Measurements from ENCODE around the gene WDFY2.

DNA sequence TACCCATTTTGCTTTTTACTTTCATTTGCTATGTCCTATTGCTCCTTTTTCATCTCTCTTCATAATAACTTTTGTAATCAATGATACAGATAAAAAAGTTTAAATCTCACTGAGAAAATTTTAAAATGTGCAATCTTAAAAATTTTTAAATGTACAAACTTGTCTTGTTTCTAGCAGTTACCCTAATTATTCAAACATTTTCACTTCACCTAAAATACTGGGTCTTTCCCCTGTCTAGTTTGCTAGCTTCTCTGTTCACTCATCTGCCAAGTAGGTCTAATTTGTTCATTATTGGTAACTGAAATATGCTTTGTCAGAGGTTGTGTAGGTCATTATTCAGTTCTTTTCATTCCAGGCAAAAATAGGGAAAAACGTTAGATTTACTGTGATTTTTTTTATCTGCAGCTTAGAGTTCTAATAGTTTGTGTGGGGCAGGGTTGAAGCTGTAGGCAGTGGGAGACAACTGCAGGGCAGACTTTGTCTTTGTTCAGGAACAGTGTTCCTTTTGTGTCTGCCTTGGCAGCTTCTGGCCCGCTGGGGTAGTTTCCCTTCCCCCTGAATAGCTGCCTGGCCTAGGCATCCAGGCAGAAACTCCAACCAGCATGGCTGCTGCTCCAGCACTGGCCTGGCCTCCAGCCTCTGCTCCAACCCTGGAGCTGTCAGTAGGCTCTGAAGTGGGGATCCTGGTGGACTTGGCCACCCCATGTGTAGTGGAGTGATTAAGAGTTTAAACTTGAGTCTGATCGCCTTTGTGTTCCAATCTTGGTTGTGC lies 48.5 kb downstream of the WDFY2 start:
- TF ChIP-seq POLR2AphosphoS5 (IDR thresholded peaks at IDR 0.05) (no peak), POLR2A (IDR thresholded peaks at IDR 0.05) (no peak), EP300 (IDR thresholded peaks at IDR 0.05) (no peak)
- TF ChIP-seq, protein P1, sequence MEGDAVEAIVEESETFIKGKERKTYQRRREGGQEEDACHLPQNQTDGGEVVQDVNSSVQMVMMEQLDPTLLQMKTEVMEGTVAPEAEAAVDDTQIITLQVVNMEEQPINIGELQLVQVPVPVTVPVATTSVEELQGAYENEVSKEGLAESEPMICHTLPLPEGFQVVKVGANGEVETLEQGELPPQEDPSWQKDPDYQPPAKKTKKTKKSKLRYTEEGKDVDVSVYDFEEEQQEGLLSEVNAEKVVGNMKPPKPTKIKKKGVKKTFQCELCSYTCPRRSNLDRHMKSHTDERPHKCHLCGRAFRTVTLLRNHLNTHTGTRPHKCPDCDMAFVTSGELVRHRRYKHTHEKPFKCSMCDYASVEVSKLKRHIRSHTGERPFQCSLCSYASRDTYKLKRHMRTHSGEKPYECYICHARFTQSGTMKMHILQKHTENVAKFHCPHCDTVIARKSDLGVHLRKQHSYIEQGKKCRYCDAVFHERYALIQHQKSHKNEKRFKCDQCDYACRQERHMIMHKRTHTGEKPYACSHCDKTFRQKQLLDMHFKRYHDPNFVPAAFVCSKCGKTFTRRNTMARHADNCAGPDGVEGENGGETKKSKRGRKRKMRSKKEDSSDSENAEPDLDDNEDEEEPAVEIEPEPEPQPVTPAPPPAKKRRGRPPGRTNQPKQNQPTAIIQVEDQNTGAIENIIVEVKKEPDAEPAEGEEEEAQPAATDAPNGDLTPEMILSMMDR (IDR thresholded peaks at IDR 0.05): no peak

All from upper lobe of left lung (tissue), 4 donors.